Measurements from ENCODE around the gene LRRC45. TPM values are rescaled to one million over a fixed set of nuclear protein-coding genes. Genes with fewer than 3 reads are reported as not detected.

The LRRC45 gene
- total RNA-seq, 2 experiments from 2014 or later = 41.2 to 52.0 TPM

DNA sequence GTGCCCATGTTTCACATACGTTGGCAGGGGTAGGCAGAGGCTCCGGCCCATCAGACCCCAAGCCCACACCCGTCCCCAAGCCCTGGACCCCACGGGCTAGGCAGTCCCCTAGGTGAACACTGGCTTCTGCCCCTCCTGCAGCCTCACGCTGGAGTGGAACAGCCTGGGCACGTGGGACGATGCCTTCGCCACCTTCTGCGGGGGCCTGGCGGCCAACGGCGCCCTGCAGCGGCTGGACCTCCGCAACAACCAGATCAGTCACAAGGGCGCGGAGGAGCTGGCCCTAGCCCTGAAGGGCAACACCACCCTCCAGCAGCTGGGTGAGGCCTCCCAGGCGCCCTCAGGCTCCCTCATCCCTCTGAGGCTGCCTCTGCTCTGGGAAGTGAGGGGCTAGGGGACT, 1.8 kb downstream of the LRRC45 start:
- ChIA-PET POLR2A (interaction anchor here (0.9 kb wide), 1 partner anchor 13 kb away, joined by 3 read pairs; the partner anchor contains the start of gene DCXR), CTCF (ENCODE audit: unreplicated experiment) (no interaction called here)
- Histone ChIP-seq H3K9me3 (ENCODE audit: low read length) (no peaks in the 10 kb centered on the region), H3K4me1 (ENCODE audit: insufficient read depth, low read length, poor library complexity, severe bottlenecking) (peaks cover 27% of the 10 kb centered on the region), H3K4me3 (ENCODE audit: low read depth, low read length, poor library complexity, severe bottlenecking) (no peak overlapping the region), H3K4me2 (ENCODE audit: low read length) (peak overlapping the region; percentile 84; the same call in 1 of the 2 replicates), H3K27ac (ENCODE audit: low read depth, low read length, poor library complexity, severe bottlenecking) (no peak overlapping the region), H3K9me2 (ENCODE audit: insufficient read depth, low read length) (no peaks in the 10 kb centered on the region), H3K79me2 (ENCODE audit: insufficient read depth, low read depth, low read length) (peaks cover 12% of the 10 kb centered on the region; the same call in 1 of the 2 replicates), H2AFZ (ENCODE audit: low read length) (no peak overlapping the region), H4K20me1 (ENCODE audit: insufficient read depth, low read length) (no peaks in the 10 kb centered on the region), H3K36me3 (ENCODE audit: insufficient read depth, low read length) (no peaks in the 10 kb centered on the region)
- intact Hi-C loops (cut with micrococcal nuclease; ENCODE audit: unreplicated experiment) = no loop called here
- no peak for TF ChIP-seq EZH2phosphoT487 (IDR thresholded peaks at IDR 0.05; ENCODE audit: borderline replicate concordance, low read depth, low read length)
- TF ChIP-seq, protein P1, sequence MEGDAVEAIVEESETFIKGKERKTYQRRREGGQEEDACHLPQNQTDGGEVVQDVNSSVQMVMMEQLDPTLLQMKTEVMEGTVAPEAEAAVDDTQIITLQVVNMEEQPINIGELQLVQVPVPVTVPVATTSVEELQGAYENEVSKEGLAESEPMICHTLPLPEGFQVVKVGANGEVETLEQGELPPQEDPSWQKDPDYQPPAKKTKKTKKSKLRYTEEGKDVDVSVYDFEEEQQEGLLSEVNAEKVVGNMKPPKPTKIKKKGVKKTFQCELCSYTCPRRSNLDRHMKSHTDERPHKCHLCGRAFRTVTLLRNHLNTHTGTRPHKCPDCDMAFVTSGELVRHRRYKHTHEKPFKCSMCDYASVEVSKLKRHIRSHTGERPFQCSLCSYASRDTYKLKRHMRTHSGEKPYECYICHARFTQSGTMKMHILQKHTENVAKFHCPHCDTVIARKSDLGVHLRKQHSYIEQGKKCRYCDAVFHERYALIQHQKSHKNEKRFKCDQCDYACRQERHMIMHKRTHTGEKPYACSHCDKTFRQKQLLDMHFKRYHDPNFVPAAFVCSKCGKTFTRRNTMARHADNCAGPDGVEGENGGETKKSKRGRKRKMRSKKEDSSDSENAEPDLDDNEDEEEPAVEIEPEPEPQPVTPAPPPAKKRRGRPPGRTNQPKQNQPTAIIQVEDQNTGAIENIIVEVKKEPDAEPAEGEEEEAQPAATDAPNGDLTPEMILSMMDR (conservative IDR thresholded peaks at IDR 0.05; ENCODE audit: low read length) = no peak
- no peak for DNase-seq (ENCODE audit: low spot score)
- no TSS peak for BruUV-seq (replicated peaks)

DNA sequence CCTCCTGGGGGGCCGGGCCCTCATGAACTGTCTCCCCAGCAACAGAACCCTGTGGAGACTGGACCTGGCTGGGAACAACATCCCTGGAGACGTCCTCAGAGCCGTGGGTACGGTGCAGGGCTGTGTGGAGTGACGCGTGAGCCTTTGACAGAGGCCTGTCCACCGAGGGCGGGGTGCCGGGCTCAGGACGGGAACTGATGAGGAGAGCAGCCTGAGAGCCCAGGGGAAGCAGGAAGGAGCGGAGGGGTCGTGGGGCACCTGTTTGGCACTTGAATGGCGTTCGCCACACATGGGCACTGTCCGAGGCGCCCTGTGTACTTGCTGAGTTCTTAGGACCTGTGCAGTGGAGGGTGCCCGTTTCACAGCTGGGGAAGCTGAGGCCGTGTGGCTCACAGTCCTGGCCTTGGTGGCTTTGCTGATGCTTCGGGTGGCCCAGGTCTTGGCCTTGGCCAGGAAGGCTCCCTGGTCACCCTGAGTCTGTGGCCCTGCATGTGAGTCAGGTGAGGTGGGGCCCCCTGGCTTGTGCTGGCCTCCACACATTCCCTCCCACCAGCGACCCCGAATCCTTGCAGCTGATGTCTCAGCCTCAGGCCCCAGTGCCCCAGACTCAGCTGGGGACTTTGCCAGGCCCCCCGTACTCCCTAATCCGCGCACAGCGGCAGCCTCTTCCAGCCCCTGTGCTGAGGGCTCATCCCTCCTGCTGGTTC, 2.4 kb downstream of the LRRC45 start:
- CTCF ChIA-PET (ENCODE audit: unreplicated experiment) = interaction anchor here (0.6 kb wide), 1 partner anchor 97 kb away, joined by 3 read pairs; no protein-coding TSS in a partner anchor
- Histone ChIP-seq H3K36me3 (ENCODE audit: insufficient read depth, low read length) (no peaks in the 10 kb centered on the region), H3K9me2 (ENCODE audit: insufficient read depth, low read length) (no peaks in the 10 kb centered on the region), H3K9me3 (ENCODE audit: low read length) (no peaks in the 10 kb centered on the region), H3K4me2 (ENCODE audit: low read length) (no peak overlapping the region), H3K4me3 (ENCODE audit: low read depth, low read length, poor library complexity, severe bottlenecking) (no peak overlapping the region), H2AFZ (ENCODE audit: low read length) (no peak overlapping the region), H3K79me2 (ENCODE audit: insufficient read depth, low read depth, low read length) (peaks cover 12% of the 10 kb centered on the region; the same call in 1 of the 2 replicates), H3K27ac (ENCODE audit: low read depth, low read length, poor library complexity, severe bottlenecking) (no peak overlapping the region), H4K20me1 (ENCODE audit: insufficient read depth, low read length) (no peaks in the 10 kb centered on the region), H3K4me1 (ENCODE audit: insufficient read depth, low read length, poor library complexity, severe bottlenecking) (peaks cover 25% of the 10 kb centered on the region)
- TF ChIP-seq EZH2phosphoT487 (IDR thresholded peaks at IDR 0.05; ENCODE audit: borderline replicate concordance, low read depth, low read length) = no peak
- TF ChIP-seq, protein P1 (conservative IDR thresholded peaks at IDR 0.05; ENCODE audit: low read length) = no peak
- intact Hi-C loops (cut with micrococcal nuclease; ENCODE audit: unreplicated experiment) = no loop called here
- POLR2A ChIA-PET = no interaction called here
- no peak for DNase-seq (ENCODE audit: low spot score)
- no TSS peak for BruUV-seq (replicated peaks)

DNA sequence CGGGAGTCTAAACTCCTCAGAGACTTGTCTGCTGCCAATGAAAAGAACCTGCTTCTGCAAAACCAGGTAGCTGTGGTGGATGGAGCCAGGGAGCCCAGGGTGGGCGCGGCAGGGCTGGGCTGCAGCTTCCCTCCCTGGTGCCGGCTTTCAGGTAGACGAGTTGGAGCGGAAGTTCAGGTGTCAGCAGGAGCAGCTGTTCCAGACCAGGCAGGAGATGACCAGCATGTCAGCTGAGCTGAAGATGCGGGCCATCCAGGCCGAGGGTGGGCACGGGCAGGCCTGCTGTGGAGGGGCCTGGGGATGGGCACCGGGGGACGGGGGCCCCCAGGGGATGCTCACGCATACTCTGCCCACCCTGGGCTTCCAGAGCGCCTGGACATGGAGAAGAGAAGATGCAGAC, 5.1 kb downstream of the LRRC45 start:
- TF ChIP-seq EZH2phosphoT487 (IDR thresholded peaks at IDR 0.05; ENCODE audit: borderline replicate concordance, low read depth, low read length) = no peak
- TF ChIP-seq, protein P1 (conservative IDR thresholded peaks at IDR 0.05; ENCODE audit: low read length) = no peak

More for the DNA sequence above, 5.1 kb downstream of the LRRC45 start:
- H3K9me3 ChIP-seq (ENCODE audit: low read length) = no peaks in the 10 kb centered on the region
- no peaks in the 10 kb centered on the region for H3K36me3 ChIP-seq (ENCODE audit: insufficient read depth, low read length)
- H3K27ac ChIP-seq (ENCODE audit: low read depth, low read length, poor library complexity, severe bottlenecking) = no peak overlapping the region
- POLR2A ChIA-PET = no interaction called here
- peaks cover 20% of the 10 kb centered on the region for H3K4me1 ChIP-seq (ENCODE audit: insufficient read depth, low read length, poor library complexity, severe bottlenecking)
- intact Hi-C loops (cut with micrococcal nuclease; ENCODE audit: unreplicated experiment) = no loop called here
- H3K79me2 ChIP-seq (ENCODE audit: insufficient read depth, low read depth, low read length) = no peaks in the 10 kb centered on the region
- BruUV-seq (replicated peaks) = no TSS peak
- CTCF ChIA-PET (ENCODE audit: unreplicated experiment) = no interaction called here
- no peaks in the 10 kb centered on the region for H3K9me2 ChIP-seq (ENCODE audit: insufficient read depth, low read length)
- H3K4me3 ChIP-seq (ENCODE audit: low read depth, low read length, poor library complexity, severe bottlenecking) = no peak overlapping the region
- no peak overlapping the region for H3K4me2 ChIP-seq (ENCODE audit: low read length)
- no peaks in the 10 kb centered on the region for H4K20me1 ChIP-seq (ENCODE audit: insufficient read depth, low read length)
- DNase-seq (ENCODE audit: low spot score) = no peak
- H2AFZ ChIP-seq (ENCODE audit: low read length) = no peak overlapping the region
